HepG2 (cell line): ENCODE results near the gene LIMS2. TPM values are rescaled to one million over a fixed set of nuclear protein-coding genes. Genes with fewer than 3 reads are reported as not detected.
A peak's percentile ranks its signal among the peaks of the same experiment; 100 is the strongest.

Experiments
- ATAC-seq: fragments of 200-7000 bp; cut with Tn5 transposase; 3 replicates; pipeline ENCODE4 v1.9.1; 2020; ENCODE audit warnings: mild to moderate bottlenecking, moderate library complexity
- BruUV-seq: library from RNA; stranded (reverse); fragments of 400-500 nt; replicated peaks from 2 replicates; lab custom pipeline; 2021; lab: Mats Ljungman, UMichigan
- CTCF ChIA-PET: fragments of 300-600 bp; formaldehyde crosslinking; extraction: SDS; loops from one replicate; lab custom pipeline; 2021; ENCODE audit warnings: low total read pairs, inconsistent platforms, low intra/inter-chr PET ratio; lab: Yijun Ruan, JAX
- POLR2A ChIA-PET: fragments of 350-600 bp; sonication (Branson Sonifier 250); formaldehyde crosslinking; loops from one replicate; lab custom pipeline; 2020; ENCODE audit warnings: antibody characterized with exemption, inconsistent platforms; lab: Yijun Ruan, JAX
- DNase-seq: peaks from one replicate; pipeline ENCODE4 v3.0.0-alpha.2; 2015; ENCODE audit warnings: low spot score
- FAIRE-seq: peaks from 3 replicates; lab custom pipeline; 2011; peaks lifted over from hg19 to GRCh38; lab: Jason Lieb, UNC
- H2AFZ ChIP-seq: one replicate; pipeline ENCODE4 v1.6.1; 2011; ENCODE audit warnings: low read length, inconsistent platforms
- H3K27ac ChIP-seq: fragments of 300-600 bp; 3 replicates; pipeline ENCODE4 v1.8.0; 2011; ENCODE audit warnings: mixed run types, mild to moderate bottlenecking, mixed read lengths, low read length, inconsistent platforms; ENCODE audit not compliant: insufficient read depth; ENCODE audit errors: extremely low read length
- H3K27me3 ChIP-seq, 2 experiments: fragments of 200-600 bp in 1 of 2; 2 replicates in 1 of 2; 3 replicates in 1 of 2; pipeline versions ENCODE4 v1.6.0 to v1.8.0; 2011; ENCODE audit warnings: low read length in 2 of 2, mild to moderate bottlenecking in 2 of 2, moderate library complexity in 2 of 2, inconsistent platforms in 1 of 2; ENCODE audit not compliant: insufficient read depth in 2 of 2, control insufficient read depth in 1 of 2
- H3K36me3 ChIP-seq, 2 experiments: fragments of 200-600 bp in 1 of 2; replicated peaks in 1 of 2; 2 replicates in 1 of 2; 3 replicates in 1 of 2; pipeline versions ENCODE4 v1.5.1 to v1.8.0; 2011; ENCODE audit warnings: low read length in 2 of 2, inconsistent platforms in 1 of 2; ENCODE audit not compliant: insufficient read depth in 2 of 2, control insufficient read depth in 1 of 2
- H3K4me1 ChIP-seq: 2 replicates; pipeline ENCODE4 v1.5.1; 2012; ENCODE audit warnings: low read length, inconsistent platforms; ENCODE audit not compliant: insufficient read depth
- H3K4me2 ChIP-seq: 2 replicates; pipeline ENCODE4 v1.6.0; 2011; ENCODE audit warnings: low read depth, low read length, inconsistent platforms
- H3K4me3 ChIP-seq, 3 experiments: fragments of 200-600 bp in 1 of 3; sonication (generic), shearing (Covaris generic) in 1 of 3; replicated peaks in 1 of 3; 2 replicates each; pipeline ENCODE4 v1.5.1; 2011 to 2016; ENCODE audit warnings: low read length in 3 of 3, inconsistent platforms in 2 of 3, low read depth in 2 of 3, mild to moderate bottlenecking in 2 of 3, control low read depth in 1 of 3, mixed read lengths in 1 of 3; ENCODE audit not compliant: insufficient read depth in 1 of 3
- H3K79me2 ChIP-seq: one replicate; pipeline ENCODE4 v1.6.1; 2011; ENCODE audit warnings: low read length, inconsistent platforms; ENCODE audit not compliant: insufficient read depth
- H3K9ac ChIP-seq: 2 replicates; pipeline ENCODE4 v1.6.0; 2011; ENCODE audit warnings: mild to moderate bottlenecking, low read depth, low read length, inconsistent platforms; ENCODE audit not compliant: insufficient read depth
- H3K9me3 ChIP-seq: 2 replicates; pipeline ENCODE4 v1.5.1; 2012; ENCODE audit warnings: mild to moderate bottlenecking, low read length
- H4K20me1 ChIP-seq: 2 replicates; pipeline ENCODE4 v1.6.0; 2011; ENCODE audit warnings: inconsistent platforms, mild to moderate bottlenecking, low read length, moderate library complexity; ENCODE audit not compliant: insufficient read depth
- FOXP4 ChIP-seq: sonication (generic); formaldehyde crosslinking; IDR thresholded peaks from 2 replicates; pipeline ENCODE4 v1.4.0; 2020; ENCODE audit warnings: missing genetic modification reagents
- HNF4A ChIP-seq: sonication (generic); formaldehyde crosslinking; IDR thresholded peaks from 2 replicates; pipeline ENCODE4 v1.4.0; 2020; ENCODE audit warnings: missing genetic modification reagents
- RAD51 ChIP-seq: fragments of 450-650 bp; IDR thresholded peaks from 2 replicates; pipeline ENCODE4 v1.6.1; 2016; ENCODE audit warnings: borderline replicate concordance
- SALL1 ChIP-seq: sonication (generic); formaldehyde crosslinking; IDR thresholded peaks from 2 replicates; pipeline ENCODE4 v1.8.0; 2022; ENCODE audit warnings: mild to moderate bottlenecking, missing genetic modification reagents
- SNRNP70 ChIP-seq: fragments of 200-400 bp; formaldehyde crosslinking; IDR thresholded peaks from 2 replicates; pipeline ENCODE4 v1.6.1; 2017; ENCODE audit warnings: mild to moderate bottlenecking, low read depth, low read length, moderate library complexity
- SRSF1 ChIP-seq: fragments of 200-400 bp; formaldehyde crosslinking; optimal IDR thresholded peaks from 2 replicates; pipeline ENCODE3; 2017; ENCODE audit warnings: mild to moderate bottlenecking, low read depth, low read length, moderate library complexity
- TFAP4 ChIP-seq: sonication (generic); IDR thresholded peaks from 2 replicates; pipeline ENCODE4 v1.6.1; 2016; ENCODE audit warnings: low read depth, borderline replicate concordance
- ZMYM2 ChIP-seq: sonication (generic); formaldehyde crosslinking; IDR thresholded peaks from 2 replicates; pipeline ENCODE4 v1.8.0; 2022; ENCODE audit warnings: mild to moderate bottlenecking, missing genetic modification reagents
- ZNF407 ChIP-seq: sonication (generic); formaldehyde crosslinking; IDR thresholded peaks from one replicate; pipeline ENCODE4 v1.5.1; 2020; ENCODE audit warnings: mild to moderate bottlenecking, missing genetic modification reagents; ENCODE audit errors: not compliant biosample characterization
- WGBS: methylation state at CpG from one replicate; pipeline ENCODE4 v1.1.6; 2017; ENCODE audit warnings: low lambda C conversion rate; 5-methylcytosine and 5-hydroxymethylcytosine counted together
- in situ Hi-C: cut with HindIII; loops from 2 replicates; pipeline ENCODE4 v1.10.0; 2017; ENCODE audit warnings: low pct_unique_long_range_greater_than_20kb; ENCODE audit not compliant: extremely low pct_ligation_motif_present
- intact Hi-C: fragments of 100-400 bp; cut with micrococcal nuclease; formaldehyde crosslinking; loops from one replicate; pipeline ENCODE4 v1.10.0; 2022; ENCODE audit not compliant: unreplicated experiment
- polyA plus RNA-seq, 8 experiments: library from polyadenylated mRNA; depleted of rRNA in 3 of 8; stranded (reverse) in 7 of 8; unstranded in 1 of 8; fragments of >200 nt; fragmentation: Illumina TruSeq in 4 of 8; extraction: Trizol in 4 of 8; gene quantifications; 2 replicates each; pipeline versions ENCODE4 v1.2.1 to v1.2.3, GENCODE V29; 2011 to 2016; ENCODE audit warnings: low read depth in 4 of 8, missing spikeins in 1 of 8, mixed read lengths in 1 of 8; ENCODE audit not compliant: insufficient read depth in 1 of 8
- total RNA-seq, 5 experiments: library from RNA; depleted of rRNA; stranded (reverse); fragments of >200 nt; fragmentation: Illumina TruSeq; extraction: Trizol; gene quantifications; 2 replicates each; pipeline ENCODE4 v1.2.3, GENCODE V29; 2016; ENCODE audit warnings: low read depth in 1 of 5

Gene LIMS2
- total and polyA plus RNA-seq, 2 of the 13 experiments (the other 11 are each of a cell fraction or from before 2014, with no cell fraction given) = 1.0 to 1.9 TPM

GRCh38 chr2:127680706-127681287, 5.5 kb upstream of the LIMS2 start (continued):
- TF ChIP-seq ZMYM2 = no peak

GRCh38 chr2:127679680-127680361, 4.5 kb upstream of the LIMS2 start:
- Histone ChIP-seq H3K36me3 (no peaks in the 10 kb centered on the region), H2AFZ (no peak overlapping the region), H4K20me1 (no peaks in the 10 kb centered on the region; the same call in 1 of the 2 replicates), H3K9me3 (no peaks in the 10 kb centered on the region), H3K4me3 (peak overlapping the region in 1 of 3 experiments; percentile 27; a peak in 1 of 6 replicates), H3K27me3 (peaks cover 14 to 78% of the 10 kb centered on the region in 2 experiments), H3K4me1 (peaks cover 25% of the 10 kb centered on the region), H3K4me2 (peak overlapping the region; percentile 59), H3K9ac (no peak overlapping the region), H3K27ac (no peak overlapping the region), H3K79me2 (no peaks in the 10 kb centered on the region)
- intact Hi-C loops (no loop called here), in situ Hi-C loops (no loop called here)
- no peak for FAIRE-seq
- ChIA-PET CTCF (no interaction called here), POLR2A (no interaction called here)
- DNase-seq = no peak
- WGBS = 12% methylated on average over 15 of the region's 15 CpGs
- ATAC-seq = peak; percentile 26
- BruUV-seq = no TSS peak
- TF ChIP-seq SRSF1 (peak; percentile 53), TFAP4 (no peak), FOXP4 (CRISPR knock-in tag) (no peak), ZNF407 (no peak), RAD51 (no peak), SALL1 (CRISPR knock-in tag) (peak; percentile 14; the same call in 1 of the 2 replicates), SNRNP70 (no peak), HNF4A (CRISPR knock-in tag) (0 out of 2 replicates have a peak, but pooled peaks have one; percentile 9)
